ENCODE data around the gene AFAP1L1. TPM values are rescaled to one million over a fixed set of nuclear protein-coding genes. Genes with fewer than 3 reads are reported as not detected.

AFAP1L1 gene
- total and polyA plus RNA-seq, 7 donors: 0.23 to 8.6 (median 5.6) TPM

DNA sequence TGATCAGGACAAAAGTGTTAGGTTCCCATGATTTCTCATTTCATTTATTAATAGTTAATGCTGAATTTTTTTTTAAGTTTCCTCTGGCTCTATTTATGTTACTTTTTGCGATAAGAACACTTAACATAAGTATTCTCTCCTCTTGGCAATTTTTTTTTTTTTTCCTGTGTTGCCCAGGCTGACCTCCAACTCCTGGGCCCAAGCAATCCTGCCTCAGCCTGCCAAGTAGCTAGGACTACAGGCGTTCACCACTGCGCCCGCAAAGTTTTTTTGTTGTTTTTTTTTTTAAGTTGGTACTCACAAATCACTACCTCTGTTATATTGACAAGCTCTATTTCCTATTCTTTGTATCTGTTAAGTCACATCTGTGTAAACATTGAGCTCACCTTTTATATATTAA, 80.5 kb downstream of the AFAP1L1 start:
- Histone ChIP-seq H3K36me3 (peaks cover 27 to 69% (median 41%) of the 10 kb centered on the region in 4 donors), H3K4me1 (peaks cover 0 to 2% (median 1%) of the 10 kb centered on the region in 4 donors), H3K27ac (no peak overlapping the region), H3K9me3 (no peaks in the 10 kb centered on the region), H3K4me3 (no peak overlapping the region), H3K27me3 (no peaks in the 10 kb centered on the region)
- 91% methylated on average over 4 of the region's 4 CpGs for WGBS, 2 donors
- intact Hi-C loops (cut with DNase I): no loop called here
- TF ChIP-seq POLR2AphosphoS5 (IDR thresholded peaks at IDR 0.05): no peak
- TF ChIP-seq POLR2A (IDR thresholded peaks at IDR 0.05): no peak
- TF ChIP-seq EP300 (IDR thresholded peaks at IDR 0.05): no peak
- no peak for DNase-seq

DNA sequence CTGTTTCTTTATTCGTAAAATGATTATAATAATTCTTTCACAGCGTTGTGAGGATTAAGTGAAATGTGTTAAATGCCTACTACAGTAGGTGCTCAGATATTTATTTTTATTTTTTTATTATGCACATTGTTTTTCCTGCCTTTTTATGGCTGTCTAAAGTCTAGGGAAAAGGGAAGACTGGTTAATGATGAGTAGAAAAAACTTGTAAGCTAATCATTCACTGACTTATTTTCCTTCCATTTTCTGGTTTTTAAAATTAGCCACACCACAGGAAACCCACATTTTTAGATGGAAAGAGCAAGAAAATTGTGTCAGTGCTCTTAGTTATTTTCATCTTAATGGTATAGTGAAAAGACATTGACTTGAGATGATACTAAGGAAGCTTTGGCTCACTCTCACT, 82.3 kb downstream of the AFAP1L1 start:
- WGBS, 2 donors: 47 to 74% methylated on average over 2 of the region's 2 CpGs

DNA sequence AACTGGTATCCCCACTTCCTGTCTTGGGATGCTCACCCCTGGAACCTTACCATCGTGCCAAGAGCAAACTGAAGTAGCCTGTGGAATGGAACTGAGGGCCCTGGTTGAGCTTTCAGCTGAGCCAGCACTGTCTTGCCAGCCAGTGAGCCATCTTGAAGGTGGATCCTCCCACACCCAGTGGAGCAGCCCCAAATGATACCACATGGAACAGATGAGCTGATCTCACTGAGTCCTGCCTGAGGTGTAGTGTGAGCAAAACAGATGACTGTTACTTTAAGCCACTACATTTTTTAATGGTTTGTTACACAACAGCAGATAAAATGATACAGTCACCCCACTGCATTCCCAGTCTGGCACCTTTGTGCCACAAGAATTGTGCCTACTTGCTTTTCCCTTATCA, 84.0 kb downstream of the AFAP1L1 start:
- H3K36me3 ChIP-seq: peaks cover under 1 to 39% (median 17%) of the 10 kb centered on the region in 4 donors
- 94 to 96% methylated on average over 1 of the region's 1 CpG for whole genome bisulfite sequencing, 2 donors
- H3K9me3 ChIP-seq: no peaks in the 10 kb centered on the region
- H3K27me3 ChIP-seq: no peaks in the 10 kb centered on the region
- H3K4me3 ChIP-seq: no peak overlapping the region
- TF ChIP-seq POLR2AphosphoS5 (IDR thresholded peaks at IDR 0.05) (no peak), POLR2A (IDR thresholded peaks at IDR 0.05) (no peak), EP300 (IDR thresholded peaks at IDR 0.05) (no peak)
- TF ChIP-seq, protein P1, sequence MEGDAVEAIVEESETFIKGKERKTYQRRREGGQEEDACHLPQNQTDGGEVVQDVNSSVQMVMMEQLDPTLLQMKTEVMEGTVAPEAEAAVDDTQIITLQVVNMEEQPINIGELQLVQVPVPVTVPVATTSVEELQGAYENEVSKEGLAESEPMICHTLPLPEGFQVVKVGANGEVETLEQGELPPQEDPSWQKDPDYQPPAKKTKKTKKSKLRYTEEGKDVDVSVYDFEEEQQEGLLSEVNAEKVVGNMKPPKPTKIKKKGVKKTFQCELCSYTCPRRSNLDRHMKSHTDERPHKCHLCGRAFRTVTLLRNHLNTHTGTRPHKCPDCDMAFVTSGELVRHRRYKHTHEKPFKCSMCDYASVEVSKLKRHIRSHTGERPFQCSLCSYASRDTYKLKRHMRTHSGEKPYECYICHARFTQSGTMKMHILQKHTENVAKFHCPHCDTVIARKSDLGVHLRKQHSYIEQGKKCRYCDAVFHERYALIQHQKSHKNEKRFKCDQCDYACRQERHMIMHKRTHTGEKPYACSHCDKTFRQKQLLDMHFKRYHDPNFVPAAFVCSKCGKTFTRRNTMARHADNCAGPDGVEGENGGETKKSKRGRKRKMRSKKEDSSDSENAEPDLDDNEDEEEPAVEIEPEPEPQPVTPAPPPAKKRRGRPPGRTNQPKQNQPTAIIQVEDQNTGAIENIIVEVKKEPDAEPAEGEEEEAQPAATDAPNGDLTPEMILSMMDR (IDR thresholded peaks at IDR 0.05): no peak
- H3K27ac ChIP-seq: no peak overlapping the region
- H3K4me1 ChIP-seq: peaks cover 0 to 14% (median 11%) of the 10 kb centered on the region in 4 donors
- DNase-seq: no peak
- intact Hi-C loops (cut with DNase I): no loop called here

More for the DNA sequence above, 82.3 kb downstream of the AFAP1L1 start:
- Histone ChIP-seq H3K27ac (no peak overlapping the region), H3K27me3 (no peaks in the 10 kb centered on the region), H3K4me3 (no peak overlapping the region), H3K4me1 (peaks cover 0 to 14% (median 11%) of the 10 kb centered on the region in 4 donors), H3K9me3 (no peaks in the 10 kb centered on the region), H3K36me3 (peaks cover 17 to 57% (median 35%) of the 10 kb centered on the region in 4 donors)
- TF ChIP-seq POLR2A (IDR thresholded peaks at IDR 0.05) (no peak), EP300 (IDR thresholded peaks at IDR 0.05) (no peak), POLR2AphosphoS5 (IDR thresholded peaks at IDR 0.05) (no peak)
- TF ChIP-seq, protein P1 (IDR thresholded peaks at IDR 0.05): no peak
- DNase-seq: no peak
- intact Hi-C loops (cut with DNase I): no loop called here

DNA sequence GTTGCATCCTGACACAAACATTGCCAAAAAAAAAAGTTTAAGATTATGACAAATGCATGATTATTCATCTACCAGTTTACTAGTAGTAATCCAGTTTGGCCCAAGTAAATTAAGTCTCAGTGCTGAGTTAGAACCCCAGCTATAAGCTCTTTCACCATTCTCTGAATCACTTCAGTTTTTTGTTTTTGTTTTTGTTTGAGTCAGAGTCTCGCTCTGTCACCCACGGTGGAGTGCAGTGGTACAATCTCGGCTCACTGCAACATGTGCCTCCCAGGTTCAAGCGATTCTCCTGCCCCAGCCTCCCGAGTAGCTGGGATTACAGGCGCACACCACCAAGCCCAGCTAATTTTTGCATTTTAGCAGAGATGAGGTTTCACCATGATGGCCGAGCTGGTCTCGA, 84.7 kb downstream of the AFAP1L1 start:
- H3K4me1 ChIP-seq: peaks cover 0 to 14% (median 11%) of the 10 kb centered on the region in 4 donors
- no peak overlapping the region for H3K4me3 ChIP-seq
- H3K27ac ChIP-seq: no peak overlapping the region
- no peaks in the 10 kb centered on the region for H3K27me3 ChIP-seq
- H3K9me3 ChIP-seq: no peaks in the 10 kb centered on the region
- DNase-seq: no peak
- H3K36me3 ChIP-seq: peaks cover 0 to 32% (median 11%) of the 10 kb centered on the region in 4 donors
- WGBS, 2 donors: 90 to 92% methylated on average over 8 of the region's 8 CpGs
- intact Hi-C loops (cut with DNase I): no loop called here
- TF ChIP-seq EP300 (IDR thresholded peaks at IDR 0.05) (no peak), POLR2AphosphoS5 (IDR thresholded peaks at IDR 0.05) (no peak), POLR2A (IDR thresholded peaks at IDR 0.05) (no peak)
- TF ChIP-seq, protein P1 (IDR thresholded peaks at IDR 0.05): no peak

DNA sequence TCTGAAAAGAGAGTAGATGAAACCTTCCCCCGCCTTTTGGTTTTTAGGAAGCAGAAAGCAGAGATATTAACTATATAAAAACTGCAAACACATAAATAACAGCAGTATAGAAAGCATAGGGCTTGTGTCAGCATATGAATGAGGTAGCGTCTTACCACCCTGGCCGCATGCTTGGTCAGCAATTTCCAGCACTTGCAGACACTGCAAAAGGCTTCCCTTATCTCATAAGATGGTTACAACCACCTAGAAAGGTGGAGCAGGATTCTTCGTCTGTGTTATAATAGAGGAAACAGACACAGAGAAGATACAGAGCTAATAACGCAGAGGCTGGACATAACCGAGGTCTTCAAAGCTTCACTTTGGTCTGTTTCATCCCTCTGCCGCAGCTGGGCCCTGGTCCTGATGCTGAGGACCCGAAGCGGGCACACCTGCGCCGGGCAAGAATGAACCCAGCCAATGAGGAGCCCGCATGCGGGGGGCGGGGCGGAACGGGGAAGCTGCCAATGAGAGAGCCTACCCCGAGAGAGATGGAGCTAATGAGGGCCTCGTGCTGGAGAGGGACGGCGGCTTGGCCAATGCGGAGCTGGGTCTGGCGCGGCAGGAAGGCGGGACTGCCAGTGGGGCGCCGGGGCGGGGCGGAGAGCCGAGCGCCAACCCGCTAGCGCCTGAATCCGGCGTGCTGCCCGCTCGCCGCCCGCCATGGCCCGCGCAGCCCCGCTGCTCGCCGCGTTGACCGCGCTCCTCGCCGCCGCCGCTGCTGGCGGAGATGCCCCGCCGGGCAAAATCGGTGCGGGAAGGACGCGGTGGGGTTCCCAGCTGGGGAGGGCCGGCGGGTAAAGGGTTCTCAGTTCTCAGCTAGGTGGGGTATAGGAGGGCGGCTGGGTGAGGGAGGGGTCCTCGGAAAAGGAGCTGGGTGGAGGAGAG, 86.0 kb downstream of the AFAP1L1 start, which contains the start of gene PCYOX1L:
Gene PCYOX1L, plus strand, starts transcription at position 677 of the 924 bp plus-strand sequence. Its CDS starts 23 bp downstream, at position 700.
- 2% methylated on average over 61 of the region's 61 CpGs for WGBS, 2 donors
- H3K4me1 ChIP-seq: peaks cover 0 to 14% (median 11%) of the 10 kb centered on the region in 4 donors
- H3K36me3 ChIP-seq: peaks cover 0 to 20% (median under 1%) of the 10 kb centered on the region in 4 donors
- H3K9me3 ChIP-seq: no peaks in the 10 kb centered on the region
- peak within 1 kb of the TSS; percentile 61 to 76 (median 69) for H3K27ac ChIP-seq
- peak within 1 kb of the TSS; percentile 48 to 75 (median 57) for H3K4me3 ChIP-seq
- DNase-seq: peak; percentile 98
- intact Hi-C loops (cut with DNase I): loop anchor here (1.0 kb wide), 1 partner anchor 8 kb away; no protein-coding TSS in a partner anchor
- TF ChIP-seq EP300 (IDR thresholded peaks at IDR 0.05) (no peak), POLR2A (IDR thresholded peaks at IDR 0.05) (no peak), POLR2AphosphoS5 (IDR thresholded peaks at IDR 0.05) (peak in 2 of 4 donors; percentile 35 to 54)
- TF ChIP-seq, protein P1 (IDR thresholded peaks at IDR 0.05): no peak
- no peaks in the 10 kb centered on the region for H3K27me3 ChIP-seq
